HG03025 (cell line): ENCODE measurements around the gene GEN1.

ENCODE experiments used
- ATAC-seq: cut with Tn5 transposase; IDR thresholded peaks from one replicate; pipeline ENCODE4 v1.9.1; 2021; ENCODE audit warnings: mild to moderate bottlenecking, moderate library complexity; ENCODE audit not compliant: unreplicated experiment, low FRiP score

GEN1 gene

DNA sequence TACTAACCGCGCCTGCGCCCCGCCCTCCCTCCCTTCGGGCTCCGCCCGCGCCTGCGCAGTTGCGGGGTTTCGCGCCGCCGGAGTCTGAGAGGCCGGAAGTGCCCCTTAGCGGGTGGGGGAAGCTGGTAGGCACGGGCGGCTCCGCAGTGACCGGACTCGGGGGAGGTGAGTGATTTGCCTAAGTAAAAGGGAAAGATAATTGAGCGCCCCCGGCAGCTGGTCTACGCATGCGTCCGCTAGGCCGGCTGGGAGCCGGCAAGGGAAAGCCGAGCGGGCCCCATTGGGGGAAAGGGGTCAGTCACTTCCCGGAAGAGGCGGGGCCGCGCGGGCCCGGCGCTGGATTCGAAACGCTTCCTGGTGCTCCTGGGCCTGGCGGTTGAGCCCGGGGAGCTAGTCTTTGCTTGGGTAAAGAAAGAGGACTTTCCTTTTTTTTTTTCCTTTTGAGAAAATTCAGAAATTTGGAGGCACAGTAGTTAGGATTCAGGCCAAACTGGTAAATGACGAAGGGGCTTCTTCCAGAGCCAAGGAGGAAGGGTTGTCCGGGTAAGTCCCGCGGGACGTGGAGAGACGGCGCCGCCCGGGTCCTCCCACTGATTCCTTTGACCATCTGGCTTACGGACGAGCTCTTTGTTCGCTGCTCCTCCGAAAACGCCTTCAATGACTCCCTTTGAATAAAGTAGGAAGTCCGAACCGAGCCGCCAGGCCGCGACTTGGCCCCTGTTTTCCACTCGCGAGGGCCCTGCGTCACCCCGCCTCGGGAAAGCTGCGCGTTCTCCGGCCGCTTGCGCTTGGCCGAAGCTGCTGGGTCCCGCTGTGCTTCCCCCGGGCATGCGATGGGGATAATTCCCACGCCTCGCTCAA is at the start of gene GEN1, which contains the start of gene SMC6:
Gene GEN1 (plus strand): TSS at position 336 of the 861 bp plus-strand sequence. CDS start 5,806 bp downstream, outside the sequence.
Gene SMC6 (minus strand): TSS at position 8 of the 861 bp plus-strand sequence. CDS start 7,864 bp downstream, outside the sequence.
- ATAC-seq = peak; percentile 63

GRCh38 chr2:17706845-17707244 is 47.1 kb upstream of the GEN1 start:
- no peak for ATAC-seq

DNA sequence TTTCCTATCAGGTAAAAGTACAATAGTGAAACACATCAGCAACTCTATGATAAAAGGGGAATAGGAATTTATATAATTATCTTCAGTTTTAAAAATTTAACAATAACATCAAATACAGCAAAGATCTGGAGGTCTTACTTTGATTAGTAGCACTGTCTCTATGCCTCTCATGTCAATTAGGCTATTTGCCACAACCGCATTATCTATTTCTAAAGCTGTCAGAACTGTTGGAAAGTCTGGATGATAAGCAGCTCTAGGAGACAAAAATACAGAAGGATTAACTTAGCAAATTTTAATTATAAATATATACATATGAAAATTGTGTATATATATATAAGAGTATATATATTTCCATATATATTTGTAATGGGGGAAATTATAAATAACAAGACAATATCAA is 45.4 kb upstream of the GEN1 start:
- ATAC-seq = no peak

DNA sequence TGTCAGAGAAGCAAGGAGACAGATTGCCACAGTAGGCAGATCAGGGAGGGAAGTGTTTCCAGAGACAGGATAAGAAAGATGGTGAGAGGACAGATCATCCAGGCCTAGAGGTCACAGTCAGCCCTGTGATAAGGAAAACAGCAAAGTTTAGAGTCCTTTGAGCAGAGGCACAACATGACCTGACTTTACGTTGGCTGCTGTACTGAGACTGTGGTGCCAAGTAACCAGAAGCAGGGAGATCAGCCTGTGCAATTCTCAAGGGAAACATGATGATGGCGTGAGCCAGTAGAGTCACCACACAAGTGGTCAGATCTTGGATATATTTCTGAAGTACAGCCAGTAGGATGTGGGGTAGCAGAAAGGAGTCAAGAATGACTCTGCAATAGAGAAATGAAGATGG is 44.0 kb upstream of the GEN1 start:
- ATAC-seq = no peak

DNA sequence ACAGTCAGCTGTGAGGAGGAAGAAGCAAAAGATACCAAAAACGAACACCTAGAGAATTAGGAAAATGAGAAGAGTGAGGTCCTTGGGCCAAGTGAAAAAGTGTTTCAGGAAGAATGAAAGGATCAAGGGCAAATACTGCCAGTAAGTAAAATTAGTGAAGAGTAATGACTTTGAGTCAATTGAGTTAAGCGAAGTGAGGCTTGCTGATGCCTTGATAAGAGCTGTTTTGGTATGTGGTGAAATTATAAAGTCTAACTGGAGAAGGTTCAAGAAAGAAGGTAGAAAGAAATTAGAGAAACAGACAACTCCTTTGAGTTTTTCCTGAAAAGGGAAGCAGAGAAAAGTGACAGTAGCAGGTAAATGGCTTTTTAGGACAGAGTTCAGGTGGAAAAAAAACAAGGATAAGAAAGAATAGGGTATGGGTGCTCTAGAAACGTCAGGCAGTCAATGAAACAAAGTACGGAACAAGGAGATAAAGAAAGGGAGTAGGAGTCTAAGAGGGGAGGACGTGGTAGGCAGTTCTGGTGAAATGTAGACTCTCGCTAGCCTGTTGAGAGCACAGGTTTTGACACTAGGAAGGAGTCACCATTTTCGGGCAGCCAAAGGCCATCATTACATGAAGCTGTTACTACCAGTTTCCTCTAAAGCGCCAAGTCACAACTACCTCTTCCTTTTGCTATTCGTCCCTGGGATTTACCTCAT is 43.2 kb upstream of the GEN1 start:
- ATAC-seq = no peak

- no peak for ATAC-seq
Measured at GRCh38 chr2:17713291-17713690, 40.6 kb upstream of the GEN1 start.

- ATAC-seq = no peak
Measured at GRCh38 chr2:17717666-17718065, 36.3 kb upstream of the GEN1 start.

- no peak for ATAC-seq
Measured at GRCh38 chr2:17718689-17719088, 35.2 kb upstream of the GEN1 start.

DNA sequence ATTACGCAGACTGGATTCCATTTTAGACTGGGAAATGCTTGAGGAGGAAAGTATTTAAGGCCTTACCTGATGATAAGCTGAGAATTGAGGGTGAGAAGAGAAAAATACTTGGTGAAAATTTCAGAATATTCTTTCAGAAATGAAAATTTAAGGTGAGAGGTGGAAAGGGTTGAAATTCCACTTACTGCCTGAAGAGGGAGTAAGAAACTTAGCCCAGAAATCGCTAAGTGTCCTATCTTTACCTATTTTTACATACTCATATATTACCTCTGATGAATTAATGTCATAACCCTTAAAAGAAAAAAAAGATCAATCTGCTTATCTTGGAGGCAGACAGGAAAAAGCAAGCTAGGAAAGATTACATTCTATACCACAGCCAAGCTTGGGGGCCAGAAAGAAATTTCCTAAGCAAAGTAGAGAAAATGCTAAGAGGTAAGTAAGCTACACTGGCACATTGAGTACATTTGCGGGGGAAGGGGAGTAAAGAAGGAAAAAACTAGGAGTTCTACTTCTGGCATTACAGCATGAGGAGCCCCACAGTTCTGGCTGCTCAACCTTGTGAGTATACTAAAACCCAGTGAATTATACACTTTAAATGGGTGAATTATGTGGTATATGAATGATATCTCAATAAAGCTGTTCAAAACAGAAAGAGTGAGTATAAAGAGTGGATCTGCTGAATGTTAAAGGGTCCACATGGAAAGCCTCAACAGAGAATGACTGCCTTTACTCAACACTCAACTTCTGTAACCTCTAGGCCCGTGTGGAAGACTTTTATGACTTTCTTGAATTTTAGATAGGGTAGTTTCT is 34.2 kb upstream of the GEN1 start:
- no peak for ATAC-seq

- no peak for ATAC-seq
Measured at GRCh38 chr2:17728210-17728609, 25.7 kb upstream of the GEN1 start.

GRCh38 chr2:17729880-17730279 is 24.1 kb upstream of the GEN1 start:
- no peak for ATAC-seq

DNA sequence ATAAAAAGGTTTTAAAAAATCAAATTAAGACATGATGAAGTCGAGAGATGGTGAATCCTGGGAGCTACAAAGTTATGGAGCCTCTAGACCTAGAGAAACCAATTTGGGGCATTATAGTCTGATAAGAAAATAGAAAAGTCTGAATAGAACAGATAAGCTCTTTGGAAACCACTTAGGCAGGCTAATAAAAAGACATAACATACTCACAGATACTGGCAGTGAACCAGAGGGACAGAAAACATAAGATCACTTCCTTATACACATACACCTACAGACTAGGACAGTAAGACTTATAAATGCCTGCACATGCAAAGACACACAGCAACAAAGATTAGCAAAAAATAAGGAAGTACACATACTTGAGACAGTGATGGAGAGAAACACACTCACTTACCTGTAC is 20.3 kb upstream of the GEN1 start:
- ATAC-seq = no peak

- no peak for ATAC-seq
Measured at GRCh38 chr2:17735864-17736263, 18.1 kb upstream of the GEN1 start.

DNA sequence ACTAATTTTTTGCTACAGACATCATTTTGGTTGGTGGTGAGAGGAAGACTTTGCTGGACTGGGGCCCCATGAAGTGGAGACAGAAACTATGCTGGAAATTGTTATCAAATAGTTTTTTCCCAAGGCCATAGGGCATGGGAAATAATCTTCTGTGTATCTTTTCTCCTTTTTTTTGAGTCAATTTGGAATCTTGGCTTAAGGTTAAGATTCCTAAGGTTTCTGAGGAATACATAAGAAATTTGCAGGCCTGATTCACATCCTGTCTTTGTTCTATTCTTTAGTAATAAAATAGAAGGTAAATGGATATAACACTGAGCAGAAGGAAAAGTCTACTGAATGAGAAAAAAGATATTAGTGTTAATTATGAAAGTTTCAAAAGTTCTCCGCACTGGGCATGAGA is 16.9 kb upstream of the GEN1 start:
- ATAC-seq = no peak

GRCh38 chr2:17740203-17740602 is 13.7 kb upstream of the GEN1 start:
- no peak for ATAC-seq

- no peak for ATAC-seq
Measured at GRCh38 chr2:17747684-17748452, 6.1 kb upstream of the GEN1 start.

DNA sequence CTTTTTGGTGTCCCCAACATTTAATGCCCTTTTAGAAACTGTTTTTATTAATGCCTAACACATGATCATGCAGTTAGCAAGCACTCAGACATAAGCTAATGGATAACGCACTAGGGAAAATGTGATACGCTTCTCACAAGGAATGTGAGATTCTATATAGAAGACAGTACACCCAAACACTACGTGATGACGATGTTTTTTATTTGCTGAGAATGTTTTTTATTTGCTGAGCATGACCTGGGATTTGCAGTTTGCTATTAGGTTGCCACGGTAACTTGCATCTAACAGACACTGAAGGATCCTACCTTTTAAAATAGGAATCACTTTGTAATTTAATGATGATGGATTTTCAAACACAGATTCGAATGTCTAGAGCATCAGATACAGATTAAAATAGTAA is 5.2 kb upstream of the GEN1 start:
- ATAC-seq = no peak

- peak; percentile 17 for ATAC-seq
Measured at GRCh38 chr2:17749753-17750438, 4.0 kb upstream of the GEN1 start.

GRCh38 chr2:17752246-17752645 is 1.7 kb upstream of the GEN1 start:
- no peak for ATAC-seq
